Neural progenitor cell (in vitro differentiated cells): ENCODE measurements around the gene SLC25A48. TPM values are rescaled to one million over a fixed set of nuclear protein-coding genes. Genes with fewer than 3 reads are reported as not detected.

Experiments
- DNase-seq: peaks from one replicate; pipeline ENCODE4 v3.0.0-alpha.2; 2016; ENCODE audit warnings: low spot score
- H2AFZ ChIP-seq: fragments of 200-600 bp; sonication (generic); replicated peaks from 2 replicates; pipeline ENCODE4 v1.6.1; 2016; ENCODE audit warnings: antibody characterized with exemption
- H3F3A ChIP-seq: fragments of 200-600 bp; sonication (generic); 2 replicates; pipeline ENCODE4 v1.6.1; 2016; ENCODE audit warnings: antibody characterized with exemption, low read depth
- H3K27ac ChIP-seq: fragments of 200-600 bp; sonication (generic); 2 replicates; pipeline ENCODE4 v1.5.1; 2016; ENCODE audit warnings: mild to moderate bottlenecking
- H3K27me3 ChIP-seq: fragments of 200-600 bp; sonication (generic); 2 replicates; pipeline ENCODE4 v1.6.1; 2016; ENCODE audit warnings: mild to moderate bottlenecking, moderate library complexity
- H3K36me3 ChIP-seq: fragments of 200-600 bp; sonication (generic); 2 replicates; pipeline ENCODE4 v1.5.1; 2016
- H3K4me1 ChIP-seq: fragments of 200-600 bp; sonication (generic); 2 replicates; pipeline ENCODE4 v1.6.1; 2016; ENCODE audit warnings: mixed run types
- H3K4me2 ChIP-seq: fragments of 200-600 bp; sonication (generic); 2 replicates; pipeline ENCODE4 v1.6.1; 2016
- H3K4me3 ChIP-seq: fragments of 200-600 bp; sonication (generic); 2 replicates; pipeline ENCODE4 v1.5.1; 2016
- H3K79me2 ChIP-seq: fragments of 200-600 bp; sonication (generic); 2 replicates; pipeline ENCODE4 v1.6.1; 2016; ENCODE audit warnings: low read depth
- H3K9ac ChIP-seq: fragments of 200-600 bp; sonication (generic); 2 replicates; pipeline ENCODE4 v1.6.1; 2016
- H3K9me3 ChIP-seq: fragments of 200-600 bp; sonication (generic); 2 replicates; pipeline ENCODE4 v1.5.1; 2016; ENCODE audit warnings: low read depth
- H4K20me1 ChIP-seq: fragments of 200-600 bp; sonication (generic); 2 replicates; pipeline ENCODE4 v1.6.1; 2016; ENCODE audit warnings: low read depth
- H3K27ac Mint-ChIP-seq: 3 replicates; pipeline ENCODE4 v1.8.0; 2021; ENCODE audit warnings: mixed read lengths
- H3K27me3 Mint-ChIP-seq: 2 replicates; pipeline ENCODE4 v1.8.0; 2022; ENCODE audit warnings: low read depth, mild to moderate bottlenecking, inconsistent platforms, moderate library complexity, mixed read lengths; ENCODE audit not compliant: insufficient read depth
- H3K36me3 Mint-ChIP-seq: 3 replicates; pipeline ENCODE4 v1.8.0; 2021; ENCODE audit warnings: mixed read lengths
- H3K4me1 Mint-ChIP-seq: 3 replicates; pipeline ENCODE4 v1.8.0; 2021; ENCODE audit warnings: mixed read lengths
- H3K4me3 Mint-ChIP-seq: 3 replicates; pipeline ENCODE4 v1.8.0; 2021; ENCODE audit warnings: mild to moderate bottlenecking, moderate library complexity, mixed read lengths
- H3K9me3 Mint-ChIP-seq: 3 replicates; pipeline ENCODE4 v1.8.0; 2020; ENCODE audit warnings: mixed read lengths
- CTCF ChIP-seq: fragments of 200-600 bp; sonication (generic); IDR thresholded peaks from 2 replicates; pipeline ENCODE4 v1.5.1; 2017; ENCODE audit warnings: antibody characterized with exemption, mild to moderate bottlenecking
- EZH2 ChIP-seq: fragments of 200-600 bp; sonication (generic); IDR thresholded peaks from 2 replicates; pipeline ENCODE4 v1.6.1; 2017; ENCODE audit warnings: antibody characterized with exemption, mild to moderate bottlenecking, moderate library complexity
- EZH2phosphoT487 ChIP-seq: fragments of 200-600 bp; sonication (generic); IDR thresholded peaks from 2 replicates; pipeline ENCODE4 v1.6.1; 2017; ENCODE audit warnings: antibody characterized with exemption
- total RNA-seq: library from RNA; depleted of rRNA; stranded (reverse); fragments of >200 nt; gene quantifications from 2 replicates; pipeline ENCODE4 v1.2.3, GENCODE V29; 2015; ENCODE audit warnings: low replicate concordance

The SLC25A48 gene
- total RNA-seq, 1 donor from 2014 or later: not detected

GRCh38 chr5:135891791-135892190 is 57.3 kb downstream of the SLC25A48 start:
- Mint-ChIP-seq H3K4me3 (no peak overlapping the region), H3K4me1 (peaks cover 7% of the 10 kb centered on the region), H3K36me3 (no peaks in the 10 kb centered on the region), H3K27ac (no peak overlapping the region), H3K9me3 (no peaks in the 10 kb centered on the region), H3K27me3 (peaks cover 7% of the 10 kb centered on the region)
- Histone ChIP-seq H3K79me2 (no peaks in the 10 kb centered on the region), H3K9ac (no peak overlapping the region), H3F3A (no peaks in the 10 kb centered on the region), H3K27ac (no peak overlapping the region), H3K36me3 (no peaks in the 10 kb centered on the region), H3K27me3 (peaks cover 40% of the 10 kb centered on the region), H4K20me1 (no peaks in the 10 kb centered on the region), H3K9me3 (no peaks in the 10 kb centered on the region), H3K4me3 (no peak overlapping the region), H2AFZ (no peak overlapping the region), H3K4me2 (no peak overlapping the region), H3K4me1 (no peaks in the 10 kb centered on the region)
- peak; percentile 78 for DNase-seq
- TF ChIP-seq CTCF: peak; percentile 60
- TF ChIP-seq EZH2: no peak

- DNase-seq: peak; percentile 52
- Mint-ChIP-seq H3K27me3 (peaks cover 2% of the 10 kb centered on the region), H3K27ac (no peak overlapping the region), H3K9me3 (no peaks in the 10 kb centered on the region), H3K4me1 (peaks cover 3% of the 10 kb centered on the region), H3K4me3 (no peak overlapping the region), H3K36me3 (no peaks in the 10 kb centered on the region)
- Histone ChIP-seq H3K27ac (no peak overlapping the region), H3F3A (no peaks in the 10 kb centered on the region), H3K4me2 (no peak overlapping the region), H3K36me3 (no peaks in the 10 kb centered on the region), H3K9ac (no peak overlapping the region), H3K4me1 (no peaks in the 10 kb centered on the region), H4K20me1 (no peaks in the 10 kb centered on the region), H3K9me3 (no peaks in the 10 kb centered on the region), H3K79me2 (no peaks in the 10 kb centered on the region), H3K4me3 (no peak overlapping the region), H2AFZ (no peak overlapping the region), H3K27me3 (peaks cover 40% of the 10 kb centered on the region)
- TF ChIP-seq EZH2phosphoT487: no peak
- no peak for TF ChIP-seq EZH2
- TF ChIP-seq CTCF: no peak
Observed at GRCh38 chr5:135894276-135894675, 59.8 kb downstream of the SLC25A48 start.

GRCh38 chr5:135894789-135895188 is 60.3 kb downstream of the SLC25A48 start:
- Histone ChIP-seq H3K79me2 (no peaks in the 10 kb centered on the region), H3K27me3 (peaks cover 35% of the 10 kb centered on the region), H3F3A (no peaks in the 10 kb centered on the region), H4K20me1 (no peaks in the 10 kb centered on the region), H3K27ac (no peak overlapping the region), H3K4me2 (no peak overlapping the region), H2AFZ (no peak overlapping the region), H3K4me1 (no peaks in the 10 kb centered on the region), H3K36me3 (no peaks in the 10 kb centered on the region), H3K9ac (no peak overlapping the region), H3K9me3 (no peaks in the 10 kb centered on the region), H3K4me3 (no peak overlapping the region)
- no peak for DNase-seq
- no peaks in the 10 kb centered on the region for H3K9me3 Mint-ChIP-seq
- H3K4me1 Mint-ChIP-seq: peaks cover 3% of the 10 kb centered on the region
- TF ChIP-seq EZH2phosphoT487 (no peak), EZH2 (no peak), CTCF (no peak)
- H3K4me3 Mint-ChIP-seq: no peak overlapping the region
- no peaks in the 10 kb centered on the region for H3K36me3 Mint-ChIP-seq
- no peak overlapping the region for H3K27ac Mint-ChIP-seq
- peaks cover 2% of the 10 kb centered on the region for H3K27me3 Mint-ChIP-seq
